Mucosa of rectum (tissue), 2 donors: Measurements from ENCODE around the gene COMTD1.
"Not testable (repeated sequence)": the region's sequence is repeated elsewhere in the genome, so short reads cannot be mapped to it uniquely, and the experiment has no call there.

Experiments used
- H3K27ac ChIP-seq, 2 donors: one replicate each; pipeline ENCODE4 v1.7.0; 2013; ENCODE audit warnings: inconsistent platforms in 2 of 2, low read depth in 2 of 2, low read length in 2 of 2
- H3K27me3 ChIP-seq, 2 donors: one replicate each; pipeline ENCODE4 v1.7.0; 2013; ENCODE audit warnings: low read length in 2 of 2; ENCODE audit not compliant: control insufficient read depth in 2 of 2, insufficient read depth in 2 of 2
- H3K36me3 ChIP-seq, 2 donors: one replicate each; pipeline ENCODE4 v1.7.0; 2013; ENCODE audit warnings: low read length in 2 of 2; ENCODE audit not compliant: control insufficient read depth in 2 of 2, insufficient read depth in 2 of 2
- H3K4me1 ChIP-seq, 2 donors: one replicate each; pipeline ENCODE4 v1.7.0; 2013; ENCODE audit warnings: low read length in 2 of 2, mild to moderate bottlenecking in 1 of 2; ENCODE audit not compliant: control insufficient read depth in 2 of 2, insufficient read depth in 2 of 2
- H3K4me3 ChIP-seq, 2 donors: one replicate each; pipeline ENCODE4 v1.7.0; 2013; ENCODE audit warnings: low read length in 2 of 2
- H3K9ac ChIP-seq, 2 donors: one replicate each; pipeline ENCODE4 v1.7.0; 2013; ENCODE audit warnings: low read length in 2 of 2, low read depth in 1 of 2, mild to moderate bottlenecking in 1 of 2
- H3K9me3 ChIP-seq, 2 donors: one replicate each; pipeline ENCODE4 v1.7.0; 2013; ENCODE audit warnings: low read length in 2 of 2; ENCODE audit not compliant: control insufficient read depth in 2 of 2
- donor health status: healthy.
- donor health status: Normal muscosa, but diverticular disease.

Gene COMTD1

GRCh38 chr10:75195035-75195763 lies 40.6 kb downstream of the COMTD1 start:
- no peaks in the 10 kb centered on the region for H3K9me3 ChIP-seq
- no peak overlapping the region for H3K4me3 ChIP-seq
- H3K4me1 ChIP-seq, result peaks cover 11 to 18% of the 10 kb centered on the region in 2 donors
- H3K9ac ChIP-seq, result no peak overlapping the region
- H3K27ac ChIP-seq, result peak overlapping the region; percentile 17 to 18
- no peaks in the 10 kb centered on the region for H3K27me3 ChIP-seq
- no peaks in the 10 kb centered on the region for H3K36me3 ChIP-seq

GRCh38 chr10:75194625-75195024 lies 41.1 kb downstream of the COMTD1 start:
- H3K27ac ChIP-seq, result peak overlapping the region; percentile 12 to 73
- H3K36me3 ChIP-seq, H3K27me3 ChIP-seq, H3K9me3 ChIP-seq, H3K9ac ChIP-seq, H3K4me3 ChIP-seq: not testable (repeated sequence)
- peaks cover 11 to 18% of the 10 kb centered on the region in 2 donors for H3K4me1 ChIP-seq

- Histone ChIP-seq H3K9ac (peak overlapping the region in 1 of 2 donors; percentile 34), H3K27me3 (no peaks in the 10 kb centered on the region), H3K27ac (peak overlapping the region; percentile 67 to 69), H3K4me3 (peak overlapping the region in 1 of 2 donors; percentile 27), H3K4me1 (peaks cover 16 to 25% of the 10 kb centered on the region in 2 donors), H3K9me3 (no peaks in the 10 kb centered on the region), H3K36me3 (no peaks in the 10 kb centered on the region)
Measured at GRCh38 chr10:75191821-75192568, 43.8 kb downstream of the COMTD1 start.

GRCh38 chr10:75189266-75190096 lies 46.3 kb downstream of the COMTD1 start:
- H3K36me3 ChIP-seq, result no peaks in the 10 kb centered on the region
- no peak overlapping the region for H3K4me3 ChIP-seq
- no peaks in the 10 kb centered on the region for H3K27me3 ChIP-seq
- H3K9ac ChIP-seq, result no peak overlapping the region
- H3K27ac ChIP-seq, result no peak overlapping the region
- H3K4me1 ChIP-seq, result peaks cover 20 to 32% of the 10 kb centered on the region in 2 donors
- no peaks in the 10 kb centered on the region for H3K9me3 ChIP-seq

GRCh38 chr10:75188522-75188921 lies 47.2 kb downstream of the COMTD1 start:
- H3K9me3 ChIP-seq, H3K36me3 ChIP-seq, H3K27me3 ChIP-seq, H3K9ac ChIP-seq, H3K4me3 ChIP-seq: not testable (repeated sequence)
- H3K4me1 ChIP-seq, result peaks cover 20 to 28% of the 10 kb centered on the region in 2 donors
- H3K27ac ChIP-seq, result peak overlapping the region; percentile 59 to 60

- H3K27me3 ChIP-seq, result no peaks in the 10 kb centered on the region
- no peaks in the 10 kb centered on the region for H3K36me3 ChIP-seq
- no peaks in the 10 kb centered on the region for H3K9me3 ChIP-seq
- H3K27ac ChIP-seq, result peak overlapping the region; percentile 59 to 60
- H3K4me1 ChIP-seq, result peaks cover 16 to 25% of the 10 kb centered on the region in 2 donors
- peak overlapping the region in 1 of 2 donors; percentile 51 for H3K9ac ChIP-seq
- H3K4me3 ChIP-seq, result no peak overlapping the region
Measured at GRCh38 chr10:75187961-75188426, 47.8 kb downstream of the COMTD1 start.

- Histone ChIP-seq H3K36me3 (no peaks in the 10 kb centered on the region), H3K9me3 (no peaks in the 10 kb centered on the region), H3K4me3 (no peak overlapping the region), H3K9ac (no peak overlapping the region), H3K27me3 (no peaks in the 10 kb centered on the region), H3K4me1 (peaks cover 9 to 14% of the 10 kb centered on the region in 2 donors), H3K27ac (peak overlapping the region in 1 of 2 donors; percentile 9)
Measured at GRCh38 chr10:75186310-75186709, 49.4 kb downstream of the COMTD1 start.
